Ascending aorta (tissue), 2 donors: ENCODE data around the gene DUSP1. TPM values are rescaled to one million over a fixed set of nuclear protein-coding genes. Genes with fewer than 3 reads are reported as not detected.
A peak's percentile ranks its signal among the peaks of the same experiment; 100 is the strongest.

Experiments used
- DNase-seq, 2 donors: peaks; one replicate each; pipeline ENCODE4 v3.0.0-alpha.2; 2019; ENCODE audit warnings: low spot score in 2 of 2
- H3K27ac ChIP-seq, 2 donors: fragments of 200-600 bp; sonication (generic); one replicate each; pipeline ENCODE4 v1.5.1; 2016 to 2017; ENCODE audit warnings: mild to moderate bottlenecking in 1 of 2
- H3K27me3 ChIP-seq: fragments of 200-600 bp; sonication (generic); one replicate; pipeline ENCODE4 v1.5.1; 2017
- H3K36me3 ChIP-seq, 2 donors: fragments of 200-600 bp; sonication (generic); one replicate each; pipeline ENCODE4 v1.5.1; 2016
- H3K4me1 ChIP-seq, 2 donors: fragments of 200-600 bp; sonication (generic); one replicate each; pipeline ENCODE4 v1.5.1; 2016 to 2017; ENCODE audit warnings: mild to moderate bottlenecking in 1 of 2
- H3K4me3 ChIP-seq, 2 donors: fragments of 200-600 bp; sonication (generic); one replicate each; pipeline ENCODE4 v1.5.1; 2016 to 2017; ENCODE audit warnings: mild to moderate bottlenecking in 1 of 2
- H3K9me3 ChIP-seq, 2 donors: fragments of 200-600 bp; sonication (generic); one replicate each; pipeline ENCODE4 v1.5.1; 2016
- CTCF ChIP-seq, 3 experiments: fragments of 200-600 bp in 2 of 3; fragments of 450-650 bp in 1 of 3; sonication (generic) in 2 of 3; IDR thresholded peaks; one replicate each; pipeline ENCODE4 v1.5.1; 2016 to 2019; ENCODE audit warnings: antibody characterized with exemption in 3 of 3, mild to moderate bottlenecking in 1 of 3, moderate library complexity in 1 of 3
- intact Hi-C: fragments of 100-400 bp; cut with DNase I; formaldehyde crosslinking; loops from one replicate; pipeline ENCODE4 v1.15.1; 2023
- total RNA-seq: library from RNA; depleted of rRNA; stranded (reverse); fragments of >200 nt; gene quantifications from one replicate; pipeline ENCODE4 v1.1.0, GENCODE V29; 2016

DUSP1 gene
- total RNA-seq, 1 donor from 2014 or later, result 3,919 TPM

GRCh38 chr5:172760136-172760535, 10.9 kb downstream of the DUSP1 start:
- Histone ChIP-seq H3K27ac (no peak overlapping the region), H3K36me3 (no peaks in the 10 kb centered on the region), H3K9me3 (peaks cover 0 to 5% of the 10 kb centered on the region in 2 donors), H3K4me3 (no peak overlapping the region), H3K27me3 (no peaks in the 10 kb centered on the region), H3K4me1 (peaks cover 3 to 7% of the 10 kb centered on the region in 2 donors)
- no peak for TF ChIP-seq CTCF (IDR thresholded peaks at IDR 0.05)
- DNase-seq, result no peak
- intact Hi-C loops, result no loop called here

- intact Hi-C loops, result no loop called here
- Histone ChIP-seq H3K36me3 (no peaks in the 10 kb centered on the region), H3K9me3 (peaks cover 0 to 5% of the 10 kb centered on the region in 2 donors), H3K27ac (peak overlapping the region; percentile 40 to 49), H3K27me3 (no peaks in the 10 kb centered on the region), H3K4me1 (no peaks in the 10 kb centered on the region), H3K4me3 (no peak overlapping the region)
- DNase-seq, result no peak
- no peak for TF ChIP-seq CTCF (IDR thresholded peaks at IDR 0.05)
Observed at GRCh38 chr5:172758834-172759149, 12.2 kb downstream of the DUSP1 start.

GRCh38 chr5:172758077-172758833, 12.7 kb downstream of the DUSP1 start:
- Histone ChIP-seq H3K27me3 (no peaks in the 10 kb centered on the region), H3K4me3 (no peak overlapping the region), H3K4me1 (no peaks in the 10 kb centered on the region), H3K27ac (peak overlapping the region; percentile 40 to 49), H3K36me3 (no peaks in the 10 kb centered on the region), H3K9me3 (peaks cover 0 to 5% of the 10 kb centered on the region in 2 donors)
- DNase-seq, result peak in 1 of 2 donors; percentile 80
- TF ChIP-seq CTCF (IDR thresholded peaks at IDR 0.05), result no peak
- intact Hi-C loops, result no loop called here

GRCh38 chr5:172757394-172758010, 13.5 kb downstream of the DUSP1 start:
- intact Hi-C loops, result no loop called here
- Histone ChIP-seq H3K27me3 (no peaks in the 10 kb centered on the region), H3K4me3 (no peak overlapping the region), H3K4me1 (no peaks in the 10 kb centered on the region), H3K27ac (peak overlapping the region; percentile 15 to 49), H3K36me3 (no peaks in the 10 kb centered on the region), H3K9me3 (peaks cover 0 to 5% of the 10 kb centered on the region in 2 donors)
- TF ChIP-seq CTCF (IDR thresholded peaks at IDR 0.05), result no peak
- no peak for DNase-seq

- TF ChIP-seq CTCF (IDR thresholded peaks at IDR 0.05), result no peak
- Histone ChIP-seq H3K4me3 (no peak overlapping the region), H3K4me1 (no peaks in the 10 kb centered on the region), H3K27me3 (no peaks in the 10 kb centered on the region), H3K9me3 (peaks cover 0 to 5% of the 10 kb centered on the region in 2 donors), H3K27ac (no peak overlapping the region), H3K36me3 (no peaks in the 10 kb centered on the region)
- intact Hi-C loops, result no loop called here
- no peak for DNase-seq
Observed at GRCh38 chr5:172756764-172757393, 14.1 kb downstream of the DUSP1 start.
